Keratinocyte (primary cell): ENCODE measurements around the gene NFAT5.
"Not testable (repeated sequence)": the region's sequence is repeated elsewhere in the genome, so short reads cannot be mapped to it uniquely, and the experiment has no call there.

Experiments
- CTCF ChIP-seq, 3 experiments: IDR thresholded peaks in 1 of 3; conservative IDR thresholded peaks in 1 of 3; optimal IDR thresholded peaks in 1 of 3; 2 replicates in 2 of 3; 3 replicates in 1 of 3; pipeline versions ENCODE3 to v1.5.1; 2011; ENCODE audit warnings: low read length in 3 of 3, mild to moderate bottlenecking in 3 of 3, moderate library complexity in 2 of 3, control low read depth in 1 of 3, inconsistent platforms in 1 of 3; ENCODE audit not compliant: insufficient read depth in 2 of 3; ENCODE audit errors: extremely low read depth in 1 of 3
- EZH2 ChIP-seq: IDR thresholded peaks from one replicate; pipeline ENCODE4 v1.6.1; 2012; ENCODE audit warnings: inconsistent platforms, mild to moderate bottlenecking, low read length, moderate library complexity

- not testable (repeated sequence) for TF ChIP-seq CTCF (optimal IDR thresholded peaks at IDR 0.05 in 1 of 3, IDR thresholded peaks at IDR 0.05 in 1 of 3, conservative IDR thresholded peaks at IDR 0.05 in 1 of 3; ENCODE audit: extremely low read depth in 1 of 3, insufficient read depth in 2 of 3, low read length in 3 of 3); EZH2
These were observed 18.7 kb downstream of the NFAT5 start for GRCh38 chr16:69584493-69584892.
